Endothelial cell of umbilical vein (primary cell): ENCODE data around the gene ATG7. TPM values are rescaled to one million over a fixed set of nuclear protein-coding genes. Genes with fewer than 3 reads are reported as not detected.

Experiments
- BruUV-seq: library from RNA; stranded (reverse); fragments of 400-500 nt; replicated peaks from 2 replicates; lab custom pipeline; 2021; lab: Mats Ljungman, UMichigan
- CTCF ChIA-PET: fragments of 300-600, 350-600 bp; sonication (Branson Sonifier 250); formaldehyde crosslinking; loops from one replicate; lab custom pipeline; 2021; ENCODE audit warnings: antibody characterized with exemption, inconsistent platforms; lab: Charles Lee
- POLR2A ChIA-PET: fragments of 300-600, 350-600 bp; sonication (Branson Sonifier 250); formaldehyde crosslinking; loops from one replicate; lab custom pipeline; 2021; ENCODE audit warnings: antibody characterized with exemption, inconsistent platforms; lab: Charles Lee
- DNase-seq: peaks from one replicate; pipeline ENCODE4 v3.0.0-alpha.2; 2011; ENCODE audit warnings: low read depth, low spot score
- FAIRE-seq: peaks from 2 replicates; lab custom pipeline; 2011; peaks lifted over from hg19 to GRCh38; lab: Jason Lieb, UNC
- H2AFZ ChIP-seq: 2 replicates; pipeline ENCODE4 v1.6.0; 2012; ENCODE audit warnings: low read depth, low read length, control low read depth, inconsistent platforms
- H3K27ac ChIP-seq: 2 replicates; pipeline ENCODE4 v1.5.1; 2011; ENCODE audit warnings: low read depth, mild to moderate bottlenecking, control low read depth, low read length, moderate library complexity; ENCODE audit not compliant: insufficient read depth
- H3K27me3 ChIP-seq, 2 experiments: 2 replicates each; pipeline versions ENCODE4 v1.6.0 to v1.6.1; 2011; ENCODE audit warnings: low read length in 2 of 2, mixed read lengths in 1 of 2; ENCODE audit not compliant: control insufficient read depth in 2 of 2, insufficient read depth in 2 of 2
- H3K36me3 ChIP-seq, 2 experiments: 2 replicates in 1 of 2; 3 replicates in 1 of 2; pipeline ENCODE4 v1.5.1; 2011; ENCODE audit warnings: low read length in 2 of 2, mild to moderate bottlenecking in 1 of 2, moderate library complexity in 1 of 2; ENCODE audit not compliant: control insufficient read depth in 2 of 2, insufficient read depth in 2 of 2; ENCODE audit errors: extremely low read depth in 1 of 2
- H3K4me1 ChIP-seq: 3 replicates; pipeline ENCODE4 v1.5.1; 2011; ENCODE audit warnings: mild to moderate bottlenecking, low read length; ENCODE audit not compliant: control insufficient read depth, insufficient read depth; ENCODE audit errors: extremely low read depth
- H3K4me2 ChIP-seq: 2 replicates; pipeline ENCODE4 v1.6.1; 2011; ENCODE audit warnings: low read length, control low read depth, mixed read lengths; ENCODE audit not compliant: insufficient read depth
- H3K4me3 ChIP-seq, 3 experiments: fragments of 200-600 bp in 1 of 3; sonication (generic), shearing (Covaris generic) in 1 of 3; replicated peaks in 1 of 3; 2 replicates each; pipeline ENCODE4 v1.5.1; 2011 to 2016; ENCODE audit warnings: control low read depth in 3 of 3, low read length in 3 of 3, mild to moderate bottlenecking in 2 of 3, inconsistent platforms in 1 of 3, low read depth in 1 of 3, moderate library complexity in 1 of 3; ENCODE audit not compliant: insufficient read depth in 1 of 3
- H3K79me2 ChIP-seq: 2 replicates; pipeline ENCODE4 v1.6.0; 2012; ENCODE audit warnings: low read length, inconsistent platforms; ENCODE audit not compliant: control insufficient read depth, insufficient read depth
- H3K9ac ChIP-seq: replicated peaks from 2 replicates; pipeline ENCODE3; 2011; ENCODE audit warnings: low read length, control low read depth; ENCODE audit not compliant: insufficient read depth; ENCODE audit errors: extremely low read depth
- H3K9me1 ChIP-seq: replicated peaks from 3 replicates; pipeline ENCODE4 v1.6.0; 2011; ENCODE audit warnings: mild to moderate bottlenecking, low read length; ENCODE audit not compliant: control insufficient read depth, insufficient read depth; ENCODE audit errors: extremely low read depth
- H3K9me3 ChIP-seq: replicated peaks from 2 replicates; pipeline ENCODE4 v1.5.1; 2012; ENCODE audit warnings: low read length, inconsistent platforms; ENCODE audit not compliant: control insufficient read depth, insufficient read depth
- H4K20me1 ChIP-seq: replicated peaks from 2 replicates; pipeline ENCODE3; 2011; ENCODE audit warnings: mild to moderate bottlenecking, low read length; ENCODE audit not compliant: control insufficient read depth, insufficient read depth; ENCODE audit errors: extremely low read depth
- EZH2 ChIP-seq: IDR thresholded peaks from 2 replicates; pipeline ENCODE4 v1.6.1; 2012; ENCODE audit warnings: borderline replicate concordance, low read depth, mild to moderate bottlenecking, moderate library complexity, low read length, inconsistent platforms; ENCODE audit not compliant: severe bottlenecking
- FOS ChIP-seq: IDR thresholded peaks from 2 replicates; pipeline ENCODE4 v1.6.1; 2011; ENCODE audit warnings: mild to moderate bottlenecking, low read length, moderate library complexity, borderline replicate concordance; ENCODE audit not compliant: insufficient read depth
- GATA2 ChIP-seq: IDR thresholded peaks from 2 replicates; pipeline ENCODE4 v1.7.0; 2011; ENCODE audit warnings: low read depth, mild to moderate bottlenecking, moderate library complexity, mixed read lengths, low read length; ENCODE audit not compliant: insufficient read length, insufficient read depth
- JUN ChIP-seq: IDR thresholded peaks from 2 replicates; pipeline ENCODE4 v1.6.1; 2011; ENCODE audit warnings: borderline replicate concordance, low read depth; ENCODE audit not compliant: insufficient read length, insufficient read depth
- MYC ChIP-seq: IDR thresholded peaks from one replicate; pipeline ENCODE4 v1.6.1; 2011; ENCODE audit warnings: mild to moderate bottlenecking, low read depth, low read length
- POLR2A ChIP-seq: IDR thresholded peaks from 2 replicates; pipeline ENCODE4 v1.6.1; 2012; ENCODE audit warnings: low read depth, mild to moderate bottlenecking, control low read depth, low read length
- POLR2AphosphoS5 ChIP-seq: IDR thresholded peaks from 2 replicates; pipeline ENCODE4 v1.6.1; 2012; ENCODE audit warnings: low read depth, mild to moderate bottlenecking, control low read depth, low read length, moderate library complexity; ENCODE audit not compliant: insufficient read depth
- dilution Hi-C: fragments of 300-500 bp; cut with MboI; formaldehyde crosslinking; loops from one replicate; pipeline ENCODE4 v1.15.0; 2019; ENCODE audit warnings: low sequenced_read_pairs; ENCODE audit not compliant: extremely low pct_ligation_motif_present
- intact Hi-C: fragments of 100-400 bp; cut with micrococcal nuclease; formaldehyde crosslinking; loops from one replicate; pipeline ENCODE4 v1.10.0; 2022
- polyA plus RNA-seq, 4 experiments: library from polyadenylated mRNA; depleted of rRNA in 3 of 4; stranded (reverse) in 3 of 4; unstranded in 1 of 4; fragments of >200 nt; gene quantifications; 2 replicates each; pipeline versions ENCODE4 v1.2.1 to v1.2.3, GENCODE V29; 2011 to 2012; ENCODE audit warnings: missing spikeins in 1 of 4
- total RNA-seq: library from RNA; stranded (reverse); gene quantifications from 2 replicates; pipeline ENCODE4 v1.2.3, GENCODE V29; 2021
- TF ChIP-seq, protein P1 (sequence below), 2 donors: IDR thresholded peaks; 1 replicate in 1 of 2; 2 replicates in 1 of 2; pipeline ENCODE4 v1.5.1; 2011; ENCODE audit warnings: low read length in 2 of 2, mild to moderate bottlenecking in 2 of 2, moderate library complexity in 2 of 2, control low read depth in 1 of 2, inconsistent platforms in 1 of 2, low read depth in 1 of 2; ENCODE audit not compliant: insufficient read depth in 1 of 2; ENCODE audit errors: extremely low read depth in 1 of 2
- TF ChIP-seq, protein P2 (sequence below): IDR thresholded peaks from 2 replicates; pipeline ENCODE4 v1.6.1; 2011; ENCODE audit not compliant: insufficient read depth, insufficient read length

ATG7 gene
- total and polyA plus RNA-seq, 2 donors (not counting 3 experiments of a cell fraction or from before 2014, with no cell fraction given), result 30.8 to 48.3 TPM

DNA sequence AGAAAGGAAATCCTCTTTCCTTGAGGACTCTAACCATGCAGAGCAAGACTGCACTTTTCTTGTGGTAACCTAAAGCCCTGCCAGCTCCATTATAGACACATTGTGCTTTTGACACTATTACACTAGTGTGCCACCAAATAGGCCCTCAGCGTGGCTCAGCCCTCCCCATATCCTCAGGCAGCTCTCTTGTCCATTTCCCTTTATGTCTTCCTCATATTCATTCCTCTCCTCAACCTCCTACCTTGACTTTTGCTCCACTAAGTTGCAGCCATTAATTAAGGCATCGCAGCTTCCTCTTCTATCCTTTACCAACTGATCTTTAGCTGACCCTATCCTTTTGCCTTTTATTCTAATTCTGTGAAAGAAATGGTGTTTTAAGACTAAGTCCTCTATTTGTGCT lies 3.7 kb downstream of the ATG7 start:
- Histone ChIP-seq H3K9ac (no peak overlapping the region), H3K9me1 (no peaks in the 10 kb centered on the region), H3K4me1 (peaks cover 24% of the 10 kb centered on the region), H2AFZ (no peak overlapping the region), H3K36me3 (peaks cover 0 to 1% of the 10 kb centered on the region in 2 experiments), H4K20me1 (no peaks in the 10 kb centered on the region), H3K4me2 (no peak overlapping the region), H3K4me3 (no peak overlapping the region), H3K27ac (no peak overlapping the region), H3K79me2 (peaks cover 53% of the 10 kb centered on the region), H3K9me3 (no peaks in the 10 kb centered on the region), H3K27me3 (no peaks in the 10 kb centered on the region)
- no TSS peak for BruUV-seq
- TF ChIP-seq GATA2 (no peak), POLR2A (no peak), POLR2AphosphoS5 (no peak), EZH2 (no peak)
- intact Hi-C loops (no loop called here), dilution Hi-C loops (no loop called here)
- DNase-seq, result no peak
- no peak for FAIRE-seq
- POLR2A ChIA-PET, result no interaction called here
- CTCF ChIA-PET, result interaction anchor here (5.6 kb wide), 1 partner anchor 12 kb away, joined by 35 read pairs; no protein-coding TSS in a partner anchor

DNA sequence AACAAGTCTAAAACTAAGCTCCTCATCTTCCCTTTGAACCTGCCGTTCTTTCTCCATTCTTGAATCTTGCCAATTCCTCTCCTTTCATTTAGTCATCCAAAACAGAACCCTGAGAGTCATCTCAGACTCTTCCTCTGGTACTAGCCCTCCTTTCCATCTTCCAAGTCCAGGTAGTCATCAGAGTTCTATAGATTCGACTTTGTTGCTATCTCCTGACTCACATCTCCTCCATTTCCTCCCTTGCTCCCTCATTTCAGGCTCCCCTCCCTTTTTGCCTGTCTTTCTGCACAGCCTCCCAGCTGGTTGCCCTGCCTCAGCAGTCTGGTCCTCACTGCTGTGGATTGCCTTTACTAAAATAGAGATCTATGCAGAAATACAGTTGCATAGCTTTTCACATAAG lies 4.7 kb downstream of the ATG7 start:
- POLR2A ChIA-PET, result no interaction called here
- BruUV-seq, result no TSS peak
- DNase-seq (no peak), FAIRE-seq (no peak)
- Histone ChIP-seq H3K27me3 (no peaks in the 10 kb centered on the region), H3K9ac (no peak overlapping the region), H3K36me3 (peaks cover 0 to 5% of the 10 kb centered on the region in 2 experiments), H3K9me1 (no peaks in the 10 kb centered on the region), H2AFZ (no peak overlapping the region), H3K79me2 (peaks cover 54% of the 10 kb centered on the region), H3K9me3 (no peaks in the 10 kb centered on the region), H3K4me3 (no peak overlapping the region), H3K4me2 (no peak overlapping the region), H3K27ac (no peak overlapping the region), H3K4me1 (peaks cover 22% of the 10 kb centered on the region), H4K20me1 (no peaks in the 10 kb centered on the region)
- CTCF ChIA-PET, result interaction anchor here (5.6 kb wide), 1 partner anchor 11 kb away, joined by 35 read pairs; no protein-coding TSS in a partner anchor
- no peak for TF ChIP-seq EZH2
- TF ChIP-seq, protein P1, sequence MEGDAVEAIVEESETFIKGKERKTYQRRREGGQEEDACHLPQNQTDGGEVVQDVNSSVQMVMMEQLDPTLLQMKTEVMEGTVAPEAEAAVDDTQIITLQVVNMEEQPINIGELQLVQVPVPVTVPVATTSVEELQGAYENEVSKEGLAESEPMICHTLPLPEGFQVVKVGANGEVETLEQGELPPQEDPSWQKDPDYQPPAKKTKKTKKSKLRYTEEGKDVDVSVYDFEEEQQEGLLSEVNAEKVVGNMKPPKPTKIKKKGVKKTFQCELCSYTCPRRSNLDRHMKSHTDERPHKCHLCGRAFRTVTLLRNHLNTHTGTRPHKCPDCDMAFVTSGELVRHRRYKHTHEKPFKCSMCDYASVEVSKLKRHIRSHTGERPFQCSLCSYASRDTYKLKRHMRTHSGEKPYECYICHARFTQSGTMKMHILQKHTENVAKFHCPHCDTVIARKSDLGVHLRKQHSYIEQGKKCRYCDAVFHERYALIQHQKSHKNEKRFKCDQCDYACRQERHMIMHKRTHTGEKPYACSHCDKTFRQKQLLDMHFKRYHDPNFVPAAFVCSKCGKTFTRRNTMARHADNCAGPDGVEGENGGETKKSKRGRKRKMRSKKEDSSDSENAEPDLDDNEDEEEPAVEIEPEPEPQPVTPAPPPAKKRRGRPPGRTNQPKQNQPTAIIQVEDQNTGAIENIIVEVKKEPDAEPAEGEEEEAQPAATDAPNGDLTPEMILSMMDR (IDR thresholded peaks at IDR 0.05; ENCODE audit: extremely low read depth in 1 of 2, insufficient read depth in 1 of 2, low read depth in 1 of 2, low read length in 2 of 2), result no peak
- TF ChIP-seq JUN, result no peak
- no peak for TF ChIP-seq GATA2
- TF ChIP-seq, protein P2, sequence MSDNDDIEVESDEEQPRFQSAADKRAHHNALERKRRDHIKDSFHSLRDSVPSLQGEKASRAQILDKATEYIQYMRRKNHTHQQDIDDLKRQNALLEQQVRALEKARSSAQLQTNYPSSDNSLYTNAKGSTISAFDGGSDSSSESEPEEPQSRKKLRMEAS, result no peak
- no peak for TF ChIP-seq POLR2AphosphoS5
- no peak for TF ChIP-seq MYC
- TF ChIP-seq POLR2A, result no peak
- no peak for TF ChIP-seq FOS
- intact Hi-C loops (no loop called here), dilution Hi-C loops (no loop called here)
